Right atrium auricular region (tissue), 2 donors: ENCODE data around the gene BPHL. TPM values are rescaled to one million over a fixed set of nuclear protein-coding genes. Genes with fewer than 3 reads are reported as not detected.

Experiments used
- DNase-seq: peaks from one replicate; pipeline ENCODE4 v3.0.0-alpha.2; 2019; ENCODE audit warnings: low spot score
- H3K27ac ChIP-seq, 2 donors: fragments of 200-600 bp; sonication (generic); 1 replicate in 1 of 2; 2 replicates in 1 of 2; pipeline ENCODE4 v1.5.1; 2016 to 2019
- H3K27me3 ChIP-seq, 2 donors: fragments of 200-600 bp; sonication (generic); one replicate each; pipeline versions ENCODE4 v1.5.1 to v1.6.0; 2017 to 2019
- H3K36me3 ChIP-seq: fragments of 200-600 bp; sonication (generic); one replicate; pipeline ENCODE4 v1.5.1; 2016
- H3K4me1 ChIP-seq, 2 donors: fragments of 200-600 bp; sonication (generic); one replicate each; pipeline versions ENCODE4 v1.5.1 to v1.6.0; 2017 to 2019
- H3K4me3 ChIP-seq, 2 donors: fragments of 200-600 bp; sonication (generic); 1 replicate in 1 of 2; 2 replicates in 1 of 2; pipeline ENCODE4 v1.5.1; 2017 to 2019; ENCODE audit warnings: mild to moderate bottlenecking in 1 of 2, moderate library complexity in 1 of 2
- H3K9me3 ChIP-seq, 2 donors: fragments of 200-600 bp; sonication (generic); one replicate each; pipeline ENCODE4 v1.5.1; 2019
- CTCF ChIP-seq, 2 donors: fragments of 200-600 bp; sonication (generic); IDR thresholded peaks; one replicate each; pipeline ENCODE4 v1.5.1; 2019; ENCODE audit warnings: antibody characterized with exemption in 2 of 2
- total RNA-seq, 2 donors: library from RNA; depleted of rRNA; stranded (reverse); fragments of >200 nt; gene quantifications; one replicate each; pipeline ENCODE4 v1.1.0, GENCODE V29; 2016

Gene BPHL
- total RNA-seq, 2 donors from 2014 or later, result 5.4 to 10.6 TPM

- H3K9me3 ChIP-seq, result no peaks in the 10 kb centered on the region
- no peak for DNase-seq
- H3K36me3 ChIP-seq, result no peaks in the 10 kb centered on the region
- no peak for TF ChIP-seq CTCF (IDR thresholded peaks at IDR 0.05)
- H3K27ac ChIP-seq, result no peak overlapping the region
- no peaks in the 10 kb centered on the region for H3K27me3 ChIP-seq
- peaks cover 0 to 8% of the 10 kb centered on the region in 2 donors for H3K4me1 ChIP-seq
- no peak overlapping the region for H3K4me3 ChIP-seq
These were observed 71.5 kb downstream of the BPHL start for GRCh38 chr6:3190056-3190455.

DNA sequence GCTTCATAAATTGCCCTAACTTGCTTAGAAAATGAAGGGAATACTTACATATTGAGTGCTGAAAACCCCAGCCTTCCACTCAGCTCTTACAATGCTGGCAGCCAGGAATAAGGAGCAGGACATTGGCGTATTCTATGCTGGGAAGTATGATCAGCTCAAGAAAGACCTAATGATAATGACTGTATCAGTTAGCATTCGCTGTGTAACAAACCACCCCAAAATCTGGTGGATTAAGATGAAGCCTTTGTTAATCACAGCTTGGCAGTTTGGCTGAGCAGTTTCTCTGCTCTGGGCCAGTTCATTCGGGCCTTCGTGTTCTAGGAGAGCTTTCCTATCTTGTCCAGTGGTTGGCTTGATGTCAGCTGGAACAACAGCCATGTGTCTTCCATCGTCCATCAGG, 72.3 kb downstream of the BPHL start:
- no peak for DNase-seq
- no peak overlapping the region for H3K4me3 ChIP-seq
- no peaks in the 10 kb centered on the region for H3K36me3 ChIP-seq
- H3K4me1 ChIP-seq, result peaks cover 0 to 9% of the 10 kb centered on the region in 2 donors
- TF ChIP-seq CTCF (IDR thresholded peaks at IDR 0.05), result no peak
- no peaks in the 10 kb centered on the region for H3K9me3 ChIP-seq
- no peak overlapping the region for H3K27ac ChIP-seq
- no peaks in the 10 kb centered on the region for H3K27me3 ChIP-seq

DNA sequence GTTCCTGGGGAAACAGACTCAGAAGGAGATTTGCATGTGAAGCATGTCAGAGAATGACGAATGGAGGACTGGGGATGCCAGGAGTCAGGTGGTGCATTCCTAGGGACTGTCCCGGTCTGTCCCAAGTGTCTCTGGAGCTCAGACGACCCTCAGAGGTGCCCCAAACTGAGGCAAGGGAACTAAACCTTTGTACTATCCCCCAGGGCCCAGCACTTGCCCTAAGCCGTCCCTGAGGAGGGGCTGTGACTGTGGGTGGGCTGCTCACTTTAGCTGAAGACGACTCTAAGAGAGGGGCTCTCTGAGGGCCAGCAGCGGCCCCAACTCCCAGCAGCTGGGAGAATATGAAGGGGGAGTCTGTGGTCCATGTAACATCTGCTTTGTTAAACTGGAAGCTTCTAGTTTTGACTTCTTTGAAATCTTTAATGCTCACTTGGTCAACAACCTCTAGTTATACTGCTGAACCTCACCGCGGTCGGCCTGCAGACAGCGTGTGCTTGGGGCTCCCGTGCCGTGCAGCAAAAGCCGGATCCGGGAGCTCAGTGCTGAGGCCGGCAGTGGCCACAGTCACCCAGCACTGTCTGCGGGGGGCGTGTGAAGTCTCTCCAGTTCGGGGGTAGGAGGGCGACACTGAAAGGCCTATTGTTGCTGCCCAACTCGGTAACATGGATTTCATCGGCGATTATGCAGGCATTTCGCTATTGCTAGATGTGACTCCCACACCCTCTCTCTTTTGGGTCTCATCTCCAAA, 74.8 kb downstream of the BPHL start:
- Histone ChIP-seq H3K27me3 (no peaks in the 10 kb centered on the region), H3K4me1 (peaks cover 0 to 9% of the 10 kb centered on the region in 2 donors), H3K27ac (no peak overlapping the region), H3K9me3 (no peaks in the 10 kb centered on the region), H3K4me3 (no peak overlapping the region), H3K36me3 (no peaks in the 10 kb centered on the region)
- TF ChIP-seq CTCF (IDR thresholded peaks at IDR 0.05), result no peak
- no peak for DNase-seq

DNA sequence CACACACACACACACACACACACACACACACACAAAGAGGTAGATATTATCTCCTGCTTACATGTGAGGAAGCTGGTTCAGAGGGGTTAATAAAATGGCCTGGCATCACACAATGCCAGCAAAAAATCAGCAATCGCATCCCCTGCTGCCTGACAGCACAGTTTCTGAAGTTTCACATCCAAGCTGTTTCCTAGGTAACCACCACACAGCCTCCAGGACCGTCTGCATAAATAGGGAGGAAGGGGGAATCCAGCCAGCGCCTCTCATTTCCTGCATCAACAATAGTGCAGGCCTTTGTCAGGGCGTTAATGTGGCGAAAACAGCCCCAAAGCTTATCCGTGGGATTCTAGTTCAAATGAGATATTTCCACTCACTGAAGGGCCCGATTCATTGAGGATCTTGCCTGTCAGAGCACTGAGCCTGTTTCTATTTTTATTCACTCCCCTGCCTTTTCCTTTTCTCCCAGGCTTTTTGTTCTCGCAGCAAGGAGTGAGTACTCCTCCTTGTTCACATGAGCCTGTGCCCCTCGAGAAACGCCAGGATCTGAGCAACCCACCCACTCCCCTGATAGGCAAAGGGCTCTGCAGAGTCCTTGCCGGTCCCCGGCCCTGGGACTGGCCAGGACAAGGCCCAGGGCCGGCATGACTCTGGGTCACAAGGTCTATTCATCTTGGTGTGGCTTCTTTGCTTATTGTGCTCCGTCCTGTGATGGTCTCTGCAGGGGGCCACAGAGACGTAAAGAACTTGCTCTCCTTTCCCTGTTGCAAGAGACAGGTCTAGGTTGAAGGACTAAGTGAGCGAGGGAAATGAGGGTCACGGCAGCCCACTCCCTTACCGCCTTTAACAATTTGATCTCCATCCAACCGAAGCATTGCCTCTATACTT, 76.3 kb downstream of the BPHL start:
- no peaks in the 10 kb centered on the region for H3K27me3 ChIP-seq
- no peak for DNase-seq
- no peaks in the 10 kb centered on the region for H3K36me3 ChIP-seq
- no peaks in the 10 kb centered on the region for H3K9me3 ChIP-seq
- peak overlapping the region in 1 of 2 donors; percentile 37 for H3K27ac ChIP-seq
- TF ChIP-seq CTCF (IDR thresholded peaks at IDR 0.05), result no peak
- no peak overlapping the region for H3K4me3 ChIP-seq
- peaks cover 0 to 9% of the 10 kb centered on the region in 2 donors for H3K4me1 ChIP-seq

DNA sequence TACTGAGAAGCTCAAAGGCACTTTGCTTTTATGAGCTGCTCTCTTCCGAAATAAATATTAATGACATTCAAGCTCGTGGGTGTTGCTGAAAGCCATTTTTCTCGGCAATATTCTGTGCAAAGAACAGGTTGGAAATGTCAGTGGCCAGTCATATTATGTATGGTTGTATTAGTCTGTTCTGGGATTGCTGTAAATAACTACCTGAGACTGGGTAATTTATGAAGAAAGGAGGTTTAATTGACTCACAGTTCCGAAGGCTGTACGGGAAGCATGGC, 76.8 kb downstream of the BPHL start:
- TF ChIP-seq CTCF (IDR thresholded peaks at IDR 0.05), result no peak
- H3K9me3 ChIP-seq, result no peaks in the 10 kb centered on the region
- no peak overlapping the region for H3K4me3 ChIP-seq
- peaks cover 0 to 9% of the 10 kb centered on the region in 2 donors for H3K4me1 ChIP-seq
- no peak for DNase-seq
- no peak overlapping the region for H3K27ac ChIP-seq
- H3K36me3 ChIP-seq, result no peaks in the 10 kb centered on the region
- no peaks in the 10 kb centered on the region for H3K27me3 ChIP-seq
